Upper lobe of left lung (tissue), 4 donors: ENCODE results near the gene RPL3.

ENCODE experiments used
- CTCF ChIP-seq, 6 experiments: fragments of 450-650 bp in 4 of 6; fragments of 200-600 bp in 2 of 6; sonication (generic) in 2 of 6; IDR thresholded peaks; one replicate each; pipeline ENCODE4 v1.5.1; 2016 to 2019; ENCODE audit warnings: antibody characterized with exemption in 6 of 6
- EP300 ChIP-seq, 4 donors: sonication (generic); formaldehyde crosslinking; IDR thresholded peaks; one replicate each; pipeline ENCODE4 v1.5.1; 2017; ENCODE audit warnings: antibody characterized with exemption in 4 of 4, control low read depth in 2 of 4
- POLR2A ChIP-seq, 4 donors: fragments of 450-650 bp; IDR thresholded peaks; one replicate each; pipeline ENCODE4 v1.5.1; 2016 to 2017; ENCODE audit warnings: antibody characterized with exemption in 4 of 4, mild to moderate bottlenecking in 2 of 4
- POLR2AphosphoS5 ChIP-seq, 2 donors: sonication (generic); formaldehyde crosslinking; IDR thresholded peaks; one replicate each; pipeline ENCODE4 v1.5.1; 2017; ENCODE audit warnings: antibody characterized with exemption in 2 of 2

- TF ChIP-seq CTCF (IDR thresholded peaks at IDR 0.05) = no peak
- no peak for TF ChIP-seq EP300 (IDR thresholded peaks at IDR 0.05)
- no peak for TF ChIP-seq POLR2A (IDR thresholded peaks at IDR 0.05)
- TF ChIP-seq POLR2AphosphoS5 (IDR thresholded peaks at IDR 0.05) = no peak
Measured at GRCh38 chr22:39269095-39269790, 50.2 kb downstream of the RPL3 start.
